ENCODE results near the gene PCNX2. TPM values are rescaled to one million over a fixed set of nuclear protein-coding genes. Genes with fewer than 3 reads are reported as not detected.

The PCNX2 gene
- total and polyA plus RNA-seq, 2 experiments from 2014 or later = 3.9 to 11.0 TPM

- no peak overlapping the region for H3K27ac ChIP-seq
- no peaks in the 10 kb centered on the region for H3K9me2 ChIP-seq (replicated peaks; ENCODE audit: insufficient read depth)
- no peak for TF ChIP-seq CTCF (IDR thresholded peaks at IDR 0.05; ENCODE audit: poor library complexity)
- no peak for TF ChIP-seq EZH2 (IDR thresholded peaks at IDR 0.05; ENCODE audit: borderline replicate concordance)
- no peak for TF ChIP-seq EZH2phosphoT487 (IDR thresholded peaks at IDR 0.05; ENCODE audit: low read depth, severe bottlenecking, unreplicated experiment)
- H3K4me2 ChIP-seq = no peak overlapping the region
- no peaks in the 10 kb centered on the region for H3K9me3 ChIP-seq (ENCODE audit: low read depth)
- H3K4me3 ChIP-seq = no peak overlapping the region
- no peaks in the 10 kb centered on the region for H3K79me2 ChIP-seq
- peaks cover 46% of the 10 kb centered on the region for H3K4me1 ChIP-seq (ENCODE audit: insufficient read depth)
- no peaks in the 10 kb centered on the region for H3K36me3 ChIP-seq (replicated peaks; ENCODE audit: insufficient read depth, low read depth)
- no peak overlapping the region for H2AFZ ChIP-seq
- WGBS (ENCODE audit: low lambda C conversion rate, missing lambda C conversion rate) = 73% methylated on average over 3 of the region's 3 CpGs
- H4K20me1 ChIP-seq (ENCODE audit: insufficient read depth, poor library complexity, severe bottlenecking) = no peaks in the 10 kb centered on the region
- H3K27me3 ChIP-seq = no peaks in the 10 kb centered on the region
- no peak for DNase-seq (ENCODE audit: low spot score)
Observed at GRCh38 chr1:233033361-233033760, 262.2 kb downstream of the PCNX2 start.

GRCh38 chr1:233032916-233033315 lies 262.6 kb downstream of the PCNX2 start:
- Histone ChIP-seq H3K27me3 (no peaks in the 10 kb centered on the region), H3K4me1 (ENCODE audit: insufficient read depth) (peaks cover 44% of the 10 kb centered on the region), H3K4me2 (no peak overlapping the region), H2AFZ (no peak overlapping the region), H3K4me3 (no peak overlapping the region), H3K9me3 (ENCODE audit: low read depth) (no peaks in the 10 kb centered on the region), H3K27ac (no peak overlapping the region), H3K79me2 (no peaks in the 10 kb centered on the region), H4K20me1 (ENCODE audit: insufficient read depth, poor library complexity, severe bottlenecking) (no peaks in the 10 kb centered on the region), H3K9me2 (replicated peaks; ENCODE audit: insufficient read depth) (no peaks in the 10 kb centered on the region), H3K36me3 (replicated peaks; ENCODE audit: insufficient read depth, low read depth) (no peaks in the 10 kb centered on the region)
- WGBS (ENCODE audit: low lambda C conversion rate, missing lambda C conversion rate) = 81% methylated on average over 4 of the region's 4 CpGs
- TF ChIP-seq EZH2phosphoT487 (IDR thresholded peaks at IDR 0.05; ENCODE audit: low read depth, severe bottlenecking, unreplicated experiment) = no peak
- TF ChIP-seq EZH2 (IDR thresholded peaks at IDR 0.05; ENCODE audit: borderline replicate concordance) = no peak
- TF ChIP-seq CTCF (IDR thresholded peaks at IDR 0.05; ENCODE audit: poor library complexity) = no peak
- DNase-seq (ENCODE audit: low spot score) = no peak

GRCh38 chr1:233031521-233031920 lies 264.0 kb downstream of the PCNX2 start:
- Histone ChIP-seq H3K27me3 (no peaks in the 10 kb centered on the region), H4K20me1 (ENCODE audit: insufficient read depth, poor library complexity, severe bottlenecking) (no peaks in the 10 kb centered on the region), H3K36me3 (replicated peaks; ENCODE audit: insufficient read depth, low read depth) (no peaks in the 10 kb centered on the region), H3K4me3 (no peak overlapping the region), H3K4me2 (no peak overlapping the region), H2AFZ (no peak overlapping the region), H3K9me2 (replicated peaks; ENCODE audit: insufficient read depth) (no peaks in the 10 kb centered on the region), H3K79me2 (no peaks in the 10 kb centered on the region), H3K4me1 (ENCODE audit: insufficient read depth) (peaks cover 36% of the 10 kb centered on the region), H3K27ac (no peak overlapping the region), H3K9me3 (ENCODE audit: low read depth) (no peaks in the 10 kb centered on the region)
- TF ChIP-seq EZH2phosphoT487 (IDR thresholded peaks at IDR 0.05; ENCODE audit: low read depth, severe bottlenecking, unreplicated experiment) = no peak
- TF ChIP-seq CTCF (IDR thresholded peaks at IDR 0.05; ENCODE audit: poor library complexity) = no peak
- no peak for TF ChIP-seq EZH2 (IDR thresholded peaks at IDR 0.05; ENCODE audit: borderline replicate concordance)
- 47% methylated on average over 3 of the region's 3 CpGs for WGBS (ENCODE audit: low lambda C conversion rate, missing lambda C conversion rate)
- no peak for DNase-seq (ENCODE audit: low spot score)

- no peaks in the 10 kb centered on the region for H3K27me3 ChIP-seq
- H3K9me3 ChIP-seq (ENCODE audit: low read depth) = no peaks in the 10 kb centered on the region
- no peaks in the 10 kb centered on the region for H4K20me1 ChIP-seq (ENCODE audit: insufficient read depth, poor library complexity, severe bottlenecking)
- H3K36me3 ChIP-seq (replicated peaks; ENCODE audit: insufficient read depth, low read depth) = no peaks in the 10 kb centered on the region
- peaks cover 9% of the 10 kb centered on the region for H3K4me1 ChIP-seq (ENCODE audit: insufficient read depth)
- WGBS (ENCODE audit: low lambda C conversion rate, missing lambda C conversion rate) = 71% methylated on average over 5 of the region's 5 CpGs
- TF ChIP-seq EZH2 (IDR thresholded peaks at IDR 0.05; ENCODE audit: borderline replicate concordance) (no peak), EZH2phosphoT487 (IDR thresholded peaks at IDR 0.05; ENCODE audit: low read depth, severe bottlenecking, unreplicated experiment) (no peak), CTCF (IDR thresholded peaks at IDR 0.05; ENCODE audit: poor library complexity) (no peak)
- H3K9me2 ChIP-seq (replicated peaks; ENCODE audit: insufficient read depth) = no peaks in the 10 kb centered on the region
- no peak overlapping the region for H2AFZ ChIP-seq
- no peak overlapping the region for H3K4me2 ChIP-seq
- no peaks in the 10 kb centered on the region for H3K79me2 ChIP-seq
- no peak overlapping the region for H3K4me3 ChIP-seq
- no peak for DNase-seq (ENCODE audit: low spot score)
- no peak overlapping the region for H3K27ac ChIP-seq
Observed at GRCh38 chr1:233027046-233027445, 268.5 kb downstream of the PCNX2 start.

Data from hepatocyte (in vitro differentiated cells).